GM19468 (cell line): ENCODE results near the gene THBS3.
A peak's percentile ranks its signal among the peaks of the same experiment; 100 is the strongest.
"Not testable (repeated sequence)": the region's sequence is repeated elsewhere in the genome, so short reads cannot be mapped to it uniquely, and the experiment has no call there.

Experiments used
- ATAC-seq: cut with Tn5 transposase; IDR thresholded peaks from one replicate; pipeline ENCODE4 v1.9.1; 2021; ENCODE audit warnings: mild to moderate bottlenecking, moderate library complexity, moderate number of reproducible peaks; ENCODE audit not compliant: unreplicated experiment; ENCODE audit errors: extremely low read depth

Gene THBS3

DNA sequence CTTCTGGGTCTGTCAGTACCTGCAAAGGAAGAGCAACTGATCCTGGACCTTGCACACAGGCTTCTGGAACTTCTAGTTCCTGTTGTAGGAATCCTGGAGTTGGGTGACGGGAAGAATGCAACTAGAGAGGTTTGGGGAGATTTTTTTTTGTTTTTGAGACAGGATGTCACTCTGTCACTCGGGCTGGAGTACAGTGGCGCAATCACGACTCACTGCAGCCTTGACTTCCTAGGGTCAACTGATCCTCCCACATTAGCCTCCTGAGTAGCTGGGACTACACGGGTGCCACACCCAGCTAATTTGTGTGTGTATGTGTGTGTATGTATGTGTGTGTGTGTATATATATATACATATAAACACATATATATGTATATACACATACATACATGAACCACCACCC is 28.8 kb upstream of the THBS3 start:
- ATAC-seq = no peak

DNA sequence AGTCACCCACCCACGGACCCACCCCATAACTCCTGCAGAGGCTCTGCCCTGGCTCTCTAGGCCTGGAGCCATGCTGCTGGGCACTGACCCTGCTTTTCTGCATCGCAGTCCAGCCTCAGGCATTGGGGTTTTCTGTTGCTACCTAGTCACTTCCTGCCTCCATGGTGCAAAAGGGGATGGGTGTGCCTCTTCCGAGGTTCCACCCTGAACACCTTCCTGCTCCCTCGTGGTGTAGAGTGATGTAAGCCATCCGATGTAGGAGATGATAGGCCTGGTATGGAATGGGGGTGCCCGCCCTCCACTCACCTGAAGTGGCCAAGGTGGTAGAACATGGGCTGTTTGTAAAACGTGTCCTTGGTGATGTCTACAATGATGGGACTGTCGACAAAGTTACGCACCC is 27.7 kb upstream of the THBS3 start:
- ATAC-seq = not testable (repeated sequence)

DNA sequence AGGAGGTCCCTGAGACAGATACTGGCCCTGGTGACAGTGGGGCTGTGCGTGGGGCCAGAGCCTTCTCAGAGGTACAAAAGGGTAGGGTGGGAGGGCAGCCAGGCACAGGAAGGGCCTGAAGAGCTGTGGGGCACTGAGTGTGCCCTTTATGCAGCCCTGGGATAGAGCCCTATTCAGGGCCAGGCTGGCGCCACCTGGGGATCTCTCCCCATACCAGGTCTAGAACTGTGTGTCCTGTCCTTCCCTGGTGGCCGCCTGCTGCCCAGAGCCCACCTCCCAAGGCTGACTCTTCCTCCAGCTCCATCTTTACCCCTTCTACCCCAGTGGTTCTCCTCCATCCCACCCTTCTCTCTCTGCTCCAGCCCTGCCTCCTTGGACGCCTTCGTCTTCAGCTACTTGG is 25.8 kb upstream of the THBS3 start:
- ATAC-seq = not testable (repeated sequence)

DNA sequence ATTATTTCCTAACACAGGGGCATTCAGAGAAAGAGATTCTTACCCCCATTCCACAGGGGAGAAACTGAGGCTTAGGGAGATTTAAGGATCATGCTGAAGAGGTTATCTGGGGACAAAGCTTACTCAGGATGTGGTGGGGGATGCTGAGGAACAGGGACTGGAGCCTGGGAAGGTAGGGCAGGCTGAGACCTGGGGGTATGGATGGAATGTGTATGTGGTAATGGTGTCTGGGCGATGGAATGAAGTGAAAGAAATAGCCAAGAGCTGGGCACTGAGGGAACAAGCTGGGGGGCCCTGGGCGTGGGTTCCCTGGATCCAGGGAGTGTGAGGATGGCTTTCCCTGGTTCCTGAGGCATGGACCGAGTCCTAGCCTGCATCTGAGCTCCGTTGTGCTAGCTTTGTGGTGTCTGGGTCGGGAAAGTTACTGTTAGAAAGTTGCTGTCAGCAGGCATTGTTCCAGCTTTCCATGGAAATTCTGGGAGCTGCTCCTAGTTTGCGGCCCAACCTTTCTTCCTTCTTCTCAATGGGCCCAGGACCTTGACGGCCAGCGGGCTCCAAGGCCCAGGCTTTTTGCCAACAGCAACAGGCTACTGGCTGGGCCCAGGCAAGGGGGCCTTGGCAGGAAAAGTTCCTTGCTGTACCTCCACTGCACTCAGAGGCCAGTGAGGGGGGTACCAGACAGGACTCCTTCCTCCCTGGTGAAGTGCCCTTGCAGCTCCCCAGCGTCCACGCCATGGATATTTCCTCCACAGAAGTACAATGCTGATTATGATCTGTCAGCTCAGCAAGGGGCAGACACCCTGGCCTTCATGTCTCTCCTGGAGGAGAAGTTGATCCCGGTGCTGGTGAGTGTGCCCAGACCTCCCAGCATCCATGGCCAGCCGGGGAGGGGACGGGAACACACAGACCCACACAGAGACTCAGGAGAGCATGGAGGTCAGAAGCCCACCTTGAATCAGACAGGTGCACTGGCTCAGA is 24.6 kb upstream of the THBS3 start:
- not testable (repeated sequence) for ATAC-seq

DNA sequence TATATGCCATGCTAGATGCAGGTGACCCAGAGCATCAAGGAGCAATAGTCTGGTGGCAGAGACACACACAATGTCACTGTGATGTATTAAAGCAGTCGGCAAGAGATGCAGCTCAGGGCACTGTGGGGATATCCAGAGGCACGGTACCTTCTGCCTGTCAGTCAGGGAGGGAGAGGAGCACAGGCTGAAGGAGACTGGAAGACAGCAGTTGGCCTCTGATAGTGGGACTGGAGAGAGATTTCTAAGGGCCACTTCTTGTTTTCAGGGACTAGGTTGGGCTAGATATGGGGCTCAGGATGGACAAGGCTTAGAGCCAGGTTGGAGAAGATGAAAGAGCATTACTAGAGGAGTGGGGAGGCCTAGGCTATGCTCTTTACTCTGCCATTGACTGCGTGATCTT is 23.6 kb upstream of the THBS3 start:
- not testable (repeated sequence) for ATAC-seq

DNA sequence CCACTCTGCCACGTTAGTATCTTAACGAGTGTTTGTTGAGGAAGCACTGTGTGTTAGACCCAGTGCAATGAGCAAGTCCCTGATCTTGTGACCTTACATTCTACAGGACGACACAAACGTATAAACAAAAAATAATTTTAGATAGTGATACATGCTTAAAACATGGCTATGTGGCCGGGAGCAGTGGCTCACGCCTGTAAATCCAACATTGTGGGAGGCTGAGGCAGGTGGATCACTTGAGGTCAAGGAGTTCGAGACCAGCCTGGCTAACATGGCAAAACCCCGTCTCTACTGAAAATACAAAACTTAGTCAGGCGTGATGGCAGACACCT is 20.4 kb upstream of the THBS3 start:
- no peak for ATAC-seq

DNA sequence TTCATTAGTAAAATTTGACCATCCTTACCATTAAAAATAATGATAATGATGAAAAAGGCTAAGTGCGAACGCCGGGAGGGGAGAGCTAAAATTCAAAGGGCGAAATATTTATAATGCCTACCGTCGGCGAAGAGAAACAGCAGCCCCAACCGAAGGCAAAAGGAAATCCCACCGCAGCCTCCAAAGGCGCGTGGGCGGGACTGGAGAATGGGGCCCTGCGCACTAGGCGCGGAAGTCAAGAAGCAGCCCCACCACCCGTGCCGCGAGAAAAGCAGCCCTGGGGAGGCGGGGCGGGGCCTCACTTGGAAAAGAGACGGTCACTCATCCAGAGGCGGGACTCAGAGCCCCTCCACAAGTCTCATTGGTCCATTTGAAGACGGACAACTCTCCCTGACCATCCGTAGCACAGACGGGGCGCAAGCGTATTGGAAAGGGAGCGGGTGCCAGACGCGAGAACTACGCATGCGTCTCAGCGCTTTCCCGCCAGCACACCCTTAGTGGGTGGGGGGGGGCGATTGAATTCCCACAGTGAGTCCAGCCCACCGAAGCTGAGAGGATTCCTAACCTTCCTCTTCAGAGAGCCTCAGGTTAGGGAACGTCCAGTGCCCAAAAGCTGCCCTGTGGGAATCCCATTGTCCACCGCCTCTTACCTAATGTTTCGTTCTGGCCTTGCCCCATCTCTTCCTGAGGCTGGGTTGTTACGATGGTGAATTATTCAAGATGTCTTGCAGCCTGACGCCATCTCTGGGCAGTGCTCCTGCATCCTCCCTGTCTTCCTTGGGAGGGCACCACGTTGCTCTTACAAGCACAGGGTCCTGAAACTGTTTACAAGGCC is 19.8 kb upstream of the THBS3 start:
- ATAC-seq = peak; percentile 89

DNA sequence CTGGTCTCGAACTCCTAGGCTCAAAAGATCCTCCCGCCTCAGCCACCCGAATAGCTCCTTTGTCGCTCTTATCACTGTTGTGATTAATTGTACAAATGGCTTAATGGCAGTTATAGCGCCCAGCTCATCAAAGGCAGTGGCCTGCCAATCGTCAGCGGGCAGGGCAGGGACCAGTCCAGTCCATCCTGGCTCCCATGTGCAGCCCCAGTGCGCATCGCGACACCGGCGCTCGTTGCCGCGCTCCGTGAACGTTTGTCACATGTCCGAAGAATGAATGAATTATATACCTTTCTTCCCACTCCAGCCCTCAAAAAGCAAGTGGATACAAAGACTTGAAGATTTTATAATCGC is 19.2 kb upstream of the THBS3 start:
- ATAC-seq = no peak

DNA sequence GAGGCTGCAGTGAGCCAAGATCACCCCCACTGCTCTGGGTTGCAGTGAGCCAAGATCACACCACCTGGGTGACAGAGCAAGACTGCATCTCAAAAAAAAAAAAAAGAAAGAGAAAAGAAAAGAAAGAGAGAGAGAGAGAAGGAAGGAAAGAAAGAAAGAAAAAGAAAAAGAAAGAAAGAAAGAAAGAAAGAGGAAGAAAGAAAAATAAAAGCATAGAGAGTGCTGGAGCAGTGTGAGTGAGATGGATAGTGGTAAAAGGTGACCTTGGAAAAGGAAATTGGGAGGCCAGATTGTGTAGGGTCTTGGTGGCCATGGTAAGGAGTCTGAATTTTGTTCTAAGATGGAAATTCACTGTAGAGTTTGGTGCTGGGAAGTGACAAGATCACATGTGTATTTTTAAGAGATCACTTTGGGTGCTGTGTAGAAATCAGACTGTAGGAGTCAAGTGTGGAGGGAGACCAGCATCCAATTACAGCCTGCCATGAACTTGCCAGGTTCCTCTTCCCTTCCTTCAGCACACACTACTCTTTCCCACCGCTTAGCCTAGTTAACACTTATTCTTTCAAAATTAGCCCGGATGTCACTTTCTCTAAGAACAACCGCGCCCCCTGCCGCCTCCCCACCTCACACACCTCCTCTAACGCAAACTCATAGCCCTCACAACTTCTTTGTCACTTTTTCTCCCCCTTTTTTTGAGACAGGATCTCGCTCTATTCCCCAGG is 18.7 kb upstream of the THBS3 start:
- ATAC-seq = no peak

DNA sequence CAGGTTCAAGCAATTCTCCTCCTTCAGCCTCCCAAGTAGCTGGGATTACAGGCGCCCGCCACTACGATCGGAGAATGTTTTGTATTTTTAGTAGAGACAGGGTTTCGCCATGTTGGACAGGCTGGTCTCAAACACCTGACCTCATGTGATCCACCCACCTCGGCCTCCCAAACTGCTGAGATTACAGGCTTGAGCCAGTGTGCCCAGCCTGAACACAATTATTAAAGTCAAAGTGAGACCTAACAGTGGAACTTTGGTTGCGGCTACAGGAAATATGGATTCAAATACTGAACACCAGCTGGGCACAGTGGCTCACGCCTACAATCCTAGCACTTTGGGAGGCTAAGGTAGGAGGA is 17.7 kb upstream of the THBS3 start:
- not testable (repeated sequence) for ATAC-seq

DNA sequence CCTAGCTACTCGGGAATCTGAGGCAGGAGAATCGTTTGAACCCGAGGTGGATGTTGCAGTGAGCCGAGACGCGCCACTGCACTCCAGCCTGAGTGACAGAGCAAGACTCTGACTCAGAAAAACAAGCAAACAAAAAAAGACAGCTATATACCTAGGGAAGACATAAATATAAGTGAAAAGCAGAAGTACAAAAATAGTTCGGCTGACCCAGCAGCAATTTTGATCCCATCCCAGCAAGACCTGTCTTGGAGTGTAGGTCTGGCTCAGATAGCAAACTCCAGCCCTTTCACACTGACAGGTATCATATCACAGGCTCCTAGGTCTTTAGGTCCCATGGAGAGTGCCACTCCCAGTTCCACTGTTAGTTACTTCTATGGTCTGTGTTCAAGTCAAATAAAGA is 15.3 kb upstream of the THBS3 start:
- no peak for ATAC-seq

DNA sequence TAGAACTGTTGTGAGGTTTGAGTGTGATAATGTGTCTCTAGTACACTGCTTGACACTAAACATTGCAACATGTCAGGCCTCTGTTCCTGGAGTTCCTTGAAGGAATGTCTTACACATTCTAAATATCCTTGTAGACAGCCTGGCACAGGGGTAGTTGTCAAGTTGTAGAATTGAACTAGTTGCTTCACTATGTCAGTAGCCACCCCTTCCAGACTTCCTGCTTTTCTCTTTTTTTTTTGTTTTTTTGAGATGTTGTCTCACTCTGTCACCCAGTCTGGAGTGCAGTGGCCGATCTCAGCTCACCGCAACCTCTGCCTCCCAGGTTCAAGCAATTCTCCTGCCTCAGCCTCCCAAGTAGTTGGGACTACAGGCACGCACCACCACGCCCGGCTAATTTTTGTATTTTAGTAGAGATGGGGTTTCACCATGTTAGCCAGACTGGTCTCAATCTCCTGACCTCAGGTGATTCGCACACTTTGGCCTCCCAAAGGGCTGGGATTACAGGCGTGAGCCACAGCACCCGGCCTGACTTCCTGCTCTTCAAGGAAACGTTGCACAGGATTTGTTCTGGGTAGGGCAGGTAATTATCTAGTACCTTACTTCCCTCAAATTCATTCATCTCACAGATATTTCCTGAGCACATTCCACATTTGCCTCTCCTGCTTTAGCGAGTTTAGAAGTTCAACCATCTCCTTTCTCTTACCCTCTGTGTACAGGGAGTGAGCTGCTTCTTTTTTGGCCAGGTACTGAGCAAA is 12.7 kb upstream of the THBS3 start:
- ATAC-seq = not testable (repeated sequence)

DNA sequence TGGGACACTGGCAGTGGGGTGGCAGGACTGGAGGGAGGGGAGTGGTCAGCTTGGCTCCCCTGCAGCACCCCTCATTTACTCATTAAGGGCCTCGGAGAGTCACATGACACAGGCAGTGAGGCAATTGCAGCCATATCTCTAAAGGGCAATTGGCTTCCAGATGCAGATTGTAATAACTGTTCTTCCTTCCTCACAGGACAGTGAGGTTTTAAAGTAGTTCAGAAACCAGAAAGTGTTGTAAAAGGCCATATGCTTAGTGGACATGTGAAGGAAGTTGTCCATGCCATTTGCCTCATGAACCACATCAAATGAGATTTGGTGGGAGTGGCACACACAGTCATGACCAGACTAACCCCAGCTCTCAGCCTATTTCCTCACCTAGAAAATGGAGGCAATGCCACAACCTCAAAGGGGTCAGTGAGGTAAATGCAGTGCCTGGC is 11.9 kb upstream of the THBS3 start:
- ATAC-seq = no peak

DNA sequence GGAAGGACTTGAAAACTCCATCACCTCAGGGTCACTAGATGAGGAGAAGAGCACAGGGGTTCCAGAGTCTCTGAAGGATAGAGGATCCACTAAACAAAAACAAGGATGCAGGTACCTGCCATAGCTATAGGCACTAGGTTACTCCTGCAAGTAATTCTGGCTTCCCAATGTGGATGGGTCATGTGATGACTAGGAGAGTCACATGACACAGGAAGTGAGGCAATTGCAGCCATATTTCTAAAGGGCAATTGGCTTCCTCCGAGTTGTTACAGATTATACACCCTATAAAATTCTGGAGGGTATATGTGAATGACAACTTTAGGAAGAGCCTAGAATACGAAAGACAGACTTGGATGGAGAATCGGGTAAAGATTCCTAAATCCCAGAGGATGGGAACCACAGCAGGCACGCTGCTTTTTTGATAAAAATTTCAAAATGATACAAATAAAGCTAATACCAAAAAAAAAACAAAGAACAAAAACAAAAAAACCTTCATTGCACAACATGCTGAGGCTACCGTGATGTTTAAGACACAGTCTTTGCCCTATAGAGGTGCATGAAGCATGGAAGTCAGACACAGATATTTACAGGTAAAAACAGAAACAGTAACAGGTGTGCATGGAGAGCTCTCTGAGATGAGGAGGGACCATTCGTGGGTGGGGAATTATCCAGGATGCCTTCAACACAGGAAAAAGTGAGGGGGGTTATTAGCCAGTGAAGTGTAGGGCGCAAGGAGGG is 11.3 kb upstream of the THBS3 start:
- no peak for ATAC-seq

DNA sequence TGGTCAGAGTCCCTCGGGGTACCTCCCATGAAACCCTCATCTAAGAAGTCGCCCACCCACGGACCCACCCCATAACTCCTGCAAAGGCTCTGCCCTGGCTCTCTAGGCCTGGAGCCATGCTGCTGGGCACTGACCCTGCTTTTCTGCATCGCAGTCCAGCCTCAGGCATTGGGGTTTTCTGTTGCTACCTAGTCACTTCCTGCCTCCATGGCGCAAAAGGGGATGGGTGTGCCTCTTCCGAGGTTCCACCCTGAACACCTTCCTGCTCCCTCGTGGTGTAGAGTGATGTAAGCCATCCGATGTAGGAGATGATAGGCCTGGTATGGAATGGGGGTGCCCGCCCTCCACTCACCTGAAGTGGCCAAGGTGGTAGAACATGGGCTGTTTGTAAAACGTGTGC is 7.0 kb upstream of the THBS3 start:
- ATAC-seq = not testable (repeated sequence)

DNA sequence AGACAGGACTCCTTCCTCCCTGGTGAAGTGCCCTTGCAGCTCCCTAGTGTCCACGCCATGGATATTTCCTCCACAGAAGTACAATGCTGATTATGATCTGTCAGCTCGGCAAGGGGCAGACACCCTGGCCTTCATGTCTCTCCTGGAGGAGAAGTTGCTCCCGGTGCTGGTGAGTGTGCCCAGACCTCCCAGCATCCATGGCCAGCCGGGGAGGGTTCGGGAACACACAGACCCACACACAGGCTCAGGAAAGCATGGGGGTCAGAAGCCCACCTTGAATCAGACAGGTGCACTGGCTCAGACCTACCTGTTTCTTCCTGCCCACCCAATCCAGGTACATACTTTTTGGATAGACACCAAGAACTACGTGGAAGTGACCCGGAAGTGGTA is 4.3 kb upstream of the THBS3 start:
- not testable (repeated sequence) for ATAC-seq

DNA sequence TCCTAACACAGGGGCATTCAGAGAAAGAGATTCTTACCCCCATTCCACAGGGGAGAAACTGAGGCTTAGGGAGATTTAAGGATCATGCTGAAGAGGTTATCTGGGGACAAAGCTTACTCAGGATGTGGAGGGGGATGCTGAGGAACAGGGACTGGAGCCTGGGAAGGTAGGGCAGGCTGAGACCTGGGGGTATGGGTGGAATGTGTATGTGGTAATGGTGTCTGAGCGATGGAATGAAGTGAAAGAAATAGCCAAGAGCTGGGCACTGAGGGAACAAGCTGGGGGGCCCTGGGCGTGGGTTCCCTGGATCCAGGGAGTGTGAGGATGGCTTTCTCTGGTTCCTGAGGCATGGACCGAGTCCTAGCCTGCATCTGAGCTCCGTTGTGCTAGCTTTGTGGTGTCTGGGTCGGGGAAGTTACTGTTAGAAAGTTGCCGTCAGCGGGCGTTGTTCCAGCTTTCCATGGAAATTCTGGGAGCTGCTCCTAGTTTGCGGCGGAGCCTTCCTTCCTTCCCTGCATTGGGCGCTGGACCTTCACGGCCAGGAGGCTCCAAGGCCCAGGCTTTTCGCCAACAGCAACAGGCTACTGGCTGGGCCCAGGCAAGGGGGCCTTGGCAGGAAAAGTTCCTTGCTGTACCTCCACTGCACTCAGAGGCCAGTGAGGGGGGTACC is 3.8 kb upstream of the THBS3 start:
- ATAC-seq = not testable (repeated sequence)

DNA sequence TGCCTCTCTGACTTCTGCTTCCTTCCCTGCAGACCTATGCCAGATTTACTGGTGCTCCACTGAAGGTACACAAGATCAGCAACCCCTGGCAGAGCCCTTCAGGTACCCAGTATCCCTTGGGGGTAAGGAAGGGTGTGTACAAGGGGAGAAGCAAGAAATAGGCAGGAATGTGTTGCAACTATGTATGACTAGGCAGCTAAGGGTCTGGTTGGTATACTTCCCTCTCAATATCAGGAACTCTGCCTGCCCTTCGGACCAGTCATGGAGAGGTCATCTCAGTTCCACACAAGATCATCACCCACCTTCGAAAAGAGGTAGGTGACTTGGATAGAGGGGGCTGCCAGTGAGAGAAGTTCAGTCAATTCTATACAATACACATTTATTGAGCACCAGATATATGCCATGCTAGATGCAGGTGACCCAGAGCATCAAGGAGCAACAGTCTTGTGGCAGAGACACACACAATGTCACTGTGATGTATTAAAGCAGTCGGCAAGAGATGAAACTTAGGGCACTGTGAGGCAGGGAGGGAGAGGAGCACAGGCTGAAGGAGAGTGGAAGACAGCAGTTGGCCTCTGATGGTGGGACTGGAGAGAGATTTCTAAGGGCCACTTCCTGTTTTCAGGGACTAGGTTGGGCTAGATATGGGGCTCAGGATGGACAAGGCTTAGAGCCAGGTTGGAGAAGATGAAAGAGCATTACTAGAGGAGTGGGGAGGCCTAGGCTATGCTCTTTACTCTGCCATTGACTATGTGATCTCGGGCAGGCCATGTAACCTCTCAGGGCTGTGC is 2.8 kb upstream of the THBS3 start:
- ATAC-seq = no peak
